A549 (cell line): ENCODE data around the gene ERGIC1. TPM values are rescaled to one million over a fixed set of nuclear protein-coding genes. Genes with fewer than 3 reads are reported as not detected.

ENCODE experiments used
- ATAC-seq, 2 experiments: fragments of 200-7000 bp in 1 of 2; fragments of >200 bp in 1 of 2; cut with Nextera tagmentation in 1 of 2; cut with Tn5 transposase in 1 of 2; 3 replicates each; pipeline versions ENCODE4 v1.8.0 to v1.9.1; 2018 to 2020; ENCODE audit warnings: mild to moderate bottlenecking in 1 of 2, moderate library complexity in 1 of 2
- CTCF ChIA-PET: fragments of 300-600 bp; sonication (Branson Sonifier 250); formaldehyde crosslinking; extraction: SDS; loops from one replicate; lab custom pipeline; 2021; ENCODE audit warnings: antibody characterized with exemption, inconsistent platforms; lab: Yijun Ruan, JAX
- POLR2A ChIA-PET: fragments of 350-600 bp; formaldehyde crosslinking; extraction: SDS; loops from one replicate; lab custom pipeline; 2021; ENCODE audit warnings: antibody characterized with exemption, inconsistent platforms; lab: Yijun Ruan, JAX
- DNase-seq, 2 experiments: peaks; one replicate each; pipeline versions ENCODE4 v3.0.0 to v3.0.0-alpha.2; 2011 to 2016; ENCODE audit warnings: low read depth in 1 of 2, low spot score in 1 of 2
- FAIRE-seq: peaks from 2 replicates; lab custom pipeline; 2011; peaks lifted over from hg19 to GRCh38; lab: Jason Lieb, UNC
- H3K27ac ChIP-seq, 2 experiments: fragments of >200 bp; sonication (Bioruptor Twin); formaldehyde crosslinking; 3 replicates each; pipeline ENCODE4 v1.5.1; 2016 to 2017
- H3K4me1 ChIP-seq: fragments of >200 bp; sonication (Bioruptor Twin); formaldehyde crosslinking; 3 replicates; pipeline ENCODE4 v1.6.1; 2016
- H3K4me2 ChIP-seq: fragments of >200 bp; sonication (Bioruptor Twin); formaldehyde crosslinking; 3 replicates; pipeline ENCODE4 v1.6.1; 2016
- H3K4me3 ChIP-seq: fragments of >200 bp; sonication (Bioruptor Twin); formaldehyde crosslinking; 3 replicates; pipeline ENCODE4 v1.5.1; 2016
- H3K9me3 ChIP-seq: fragments of >200 bp; sonication (Bioruptor Twin); formaldehyde crosslinking; 3 replicates; pipeline ENCODE4 v1.6.1; 2016
- BCL3 ChIP-seq: fragments of >200 bp; sonication (Bioruptor Twin); formaldehyde crosslinking; IDR thresholded peaks from 3 replicates; pipeline ENCODE4 v1.6.1; 2016
- BHLHE40 ChIP-seq: IDR thresholded peaks from 2 replicates; pipeline ENCODE4 v1.6.1; 2012; ENCODE audit warnings: low read depth, low read length, inconsistent platforms
- ESRRA ChIP-seq: fragments of 150-350 bp; IDR thresholded peaks from 2 replicates; pipeline ENCODE4 v1.6.1; 2014; ENCODE audit warnings: mild to moderate bottlenecking, low read length, borderline replicate concordance
- HDAC2 ChIP-seq: fragments of 200-600 bp; sonication (generic); IDR thresholded peaks from 2 replicates; pipeline ENCODE4 v1.6.1; 2016
- MAZ ChIP-seq: fragments of 150-350 bp; IDR thresholded peaks from 2 replicates; pipeline ENCODE4 v1.6.1; 2014; ENCODE audit warnings: antibody characterized with exemption, low read depth, low read length, borderline replicate concordance
- MYC ChIP-seq: IDR thresholded peaks from 2 replicates; pipeline ENCODE4 v1.6.1; 2012; ENCODE audit warnings: mild to moderate bottlenecking, inconsistent platforms, low read length, improper control_type of control experiment, borderline replicate concordance
- NPAS2 ChIP-seq: fragments of 250-450 bp; sonication (Bioruptor Pico); IDR thresholded peaks from 2 replicates; pipeline ENCODE4 v1.8.0; 2022; ENCODE audit warnings: mild to moderate bottlenecking, moderate library complexity, borderline replicate concordance
- NR3C1 ChIP-seq: fragments of >200 bp; sonication (Bioruptor Twin); formaldehyde crosslinking; IDR thresholded peaks from 3 replicates; pipeline ENCODE4 v1.6.1; 2017
- POLR2AphosphoS2 ChIP-seq: conservative IDR thresholded peaks from 2 replicates; pipeline ENCODE4 v1.6.1; 2012; ENCODE audit warnings: low read length, improper control_type of control experiment, inconsistent platforms
- RFX5 ChIP-seq: fragments of 450-650 bp; IDR thresholded peaks from 2 replicates; pipeline ENCODE4 v1.7.1; 2014; ENCODE audit warnings: antibody characterized with exemption, mild to moderate bottlenecking, moderate library complexity
- SREBF2 ChIP-seq: fragments of 450-650 bp; IDR thresholded peaks from 2 replicates; pipeline ENCODE4 v1.6.1; 2014; ENCODE audit warnings: mild to moderate bottlenecking, moderate library complexity
- TFCP2L1 ChIP-seq: fragments of 250-450 bp; sonication (Bioruptor Pico); IDR thresholded peaks from 2 replicates; pipeline ENCODE4 v1.5.0; 2021; ENCODE audit warnings: mild to moderate bottlenecking
- TP53 ChIP-seq: fragments of 250-450 bp; sonication (Bioruptor Pico); IDR thresholded peaks from 2 replicates; pipeline ENCODE4 v1.5.0; 2021; ENCODE audit warnings: mild to moderate bottlenecking, moderate library complexity
- ZC3H11A ChIP-seq: fragments of 450-650 bp; IDR thresholded peaks from 2 replicates; pipeline ENCODE4 v1.6.1; 2014; ENCODE audit warnings: antibody characterized with exemption, mild to moderate bottlenecking
- ZFP36 ChIP-seq: fragments of 450-650 bp; IDR thresholded peaks from 2 replicates; pipeline ENCODE4 v1.6.1; 2014; ENCODE audit warnings: borderline replicate concordance; ENCODE audit not compliant: partially characterized antibody
- ZNF302 ChIP-seq: fragments of 250-450 bp; sonication (Bioruptor Pico); IDR thresholded peaks from 2 replicates; pipeline ENCODE4 v1.9.0; 2021; ENCODE audit warnings: inconsistent platforms, mild to moderate bottlenecking, moderate library complexity
- WGBS: methylation state at CpG from one replicate; pipeline ENCODE4 v1.1.6; 2017; ENCODE audit errors: missing lambda C conversion rate; 5-methylcytosine and 5-hydroxymethylcytosine counted together
- polyA plus RNA-seq, 4 experiments: library from polyadenylated mRNA; depleted of rRNA in 3 of 4; stranded (reverse); fragments of >200 nt; fragmentation: RNase III in 1 of 4; extraction: RNeasy Plus Mini Kit Qiagen cat#74134 plus additional on column Dnase treatment in 1 of 4; gene quantifications; 2 replicates in 3 of 4; 3 replicates in 1 of 4; pipeline ENCODE4 v1.2.3, GENCODE V29; 2011 to 2017
- TF ChIP-seq, protein P1 (sequence below): fragments of 150-350 bp; IDR thresholded peaks from 2 replicates; pipeline ENCODE4 v1.6.1; 2014; ENCODE audit warnings: low read depth, mild to moderate bottlenecking, low read length

The ERGIC1 gene
- polyA plus RNA-seq, 2 of the 4 experiments (the other 2 are of a cell fraction): 176 to 304 TPM

DNA sequence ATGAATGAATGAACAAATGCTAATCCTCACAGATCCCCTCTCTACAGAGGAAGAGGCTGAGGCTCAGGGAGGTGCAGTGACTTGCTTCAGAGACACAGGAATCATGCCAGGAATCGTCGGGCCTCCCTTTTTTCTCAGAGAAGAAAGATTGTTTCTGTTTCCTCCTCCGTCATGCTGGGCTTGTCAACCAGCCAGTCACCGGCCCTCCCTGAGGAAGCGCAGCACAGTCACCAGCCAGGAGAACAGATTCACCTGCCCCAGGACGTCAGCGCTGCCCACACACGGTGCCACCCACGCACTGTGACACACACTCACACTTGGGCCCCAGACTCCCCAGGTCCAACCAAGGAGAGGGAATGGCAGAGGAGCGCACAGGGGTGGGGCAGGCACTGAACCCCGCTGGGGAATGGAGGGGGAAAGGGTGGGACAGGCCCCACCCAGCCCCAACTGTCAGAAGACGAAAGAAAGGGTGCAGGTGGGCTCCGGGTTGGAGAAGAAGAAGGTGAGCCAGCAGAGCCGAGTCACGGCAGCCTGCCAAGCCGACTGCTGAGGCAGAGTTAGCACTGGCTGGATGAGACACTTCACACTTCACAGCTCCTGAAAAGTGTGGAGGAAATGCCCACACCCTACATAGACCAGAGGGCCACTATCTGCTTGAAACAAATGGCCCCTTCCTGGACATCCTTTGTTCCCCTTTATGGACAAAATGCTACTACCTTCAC lies 13.8 kb upstream of the ERGIC1 start:
- no peak for ATAC-seq
- WGBS: 76% methylated on average over 16 of the region's 16 CpGs
- FAIRE-seq: no peak
- TF ChIP-seq NPAS2 (CRISPR knock-in tag) (no peak), RFX5 (no peak)
- peak overlapping the region in 1 of 2 experiments; percentile 56; a peak in 3 of 6 replicates for H3K27ac ChIP-seq
- no peak for DNase-seq
- H3K4me1 ChIP-seq: peaks cover 14% of the 10 kb centered on the region
- POLR2A ChIA-PET: no interaction called here
- CTCF ChIA-PET: interaction anchor here (1.5 kb wide), 1 partner anchor 11 kb away, joined by 3 read pairs; no protein-coding TSS in a partner anchor
- H3K4me3 ChIP-seq: no peak overlapping the region
- H3K4me2 ChIP-seq: no peak overlapping the region
- peaks cover 7% of the 10 kb centered on the region; the same call in 1 of the 3 replicates for H3K9me3 ChIP-seq

DNA sequence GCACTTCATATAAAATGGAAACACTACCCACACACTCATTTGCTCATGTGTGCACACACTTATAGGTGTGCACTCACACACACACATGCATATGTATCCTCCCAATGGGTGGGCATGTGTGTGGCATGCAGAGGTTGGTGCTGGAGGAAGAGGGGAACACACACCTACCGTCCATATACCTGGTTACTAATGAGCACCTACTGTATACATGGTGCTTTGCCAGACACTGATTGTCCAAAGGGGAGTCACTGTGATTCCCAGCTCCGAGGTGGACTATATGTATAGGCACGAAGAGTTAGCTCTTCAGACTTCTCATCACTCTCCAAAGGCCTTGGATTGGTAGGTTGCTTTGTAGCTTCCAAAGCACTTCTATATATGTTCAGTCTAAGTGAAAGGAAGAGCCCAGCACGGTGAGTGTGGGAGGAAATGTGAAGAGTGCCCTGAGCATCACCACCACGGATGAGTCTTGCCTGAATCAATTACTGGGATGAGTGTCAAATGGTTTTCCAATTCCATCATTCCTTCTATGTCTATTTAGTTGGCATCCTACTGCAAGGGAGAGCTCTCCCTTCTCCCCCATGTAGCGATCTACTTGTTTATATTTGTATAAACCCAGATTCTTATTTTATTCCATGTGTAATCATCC lies 12.6 kb upstream of the ERGIC1 start:
- FAIRE-seq (no peak), ATAC-seq (no peak), DNase-seq (no peak)
- Histone ChIP-seq H3K27ac (no peak overlapping the region), H3K4me1 (peaks cover 11% of the 10 kb centered on the region), H3K4me3 (no peak overlapping the region), H3K9me3 (peaks cover 17% of the 10 kb centered on the region), H3K4me2 (no peak overlapping the region)
- ChIA-PET POLR2A (no interaction called here), CTCF (interaction anchor here (1.2 kb wide), 1 partner anchor 61 kb away, joined by 3 read pairs; no protein-coding TSS in a partner anchor)
- WGBS: 54% methylated on average over 6 of the region's 6 CpGs
- no peak for TF ChIP-seq ZC3H11A
- no peak for TF ChIP-seq SREBF2
- no peak for TF ChIP-seq ZFP36
- TF ChIP-seq BCL3: no peak

GRCh38 chr5:172823840-172824362 lies 10.2 kb upstream of the ERGIC1 start:
- H3K9me3 ChIP-seq: peaks cover 23% of the 10 kb centered on the region
- H3K27ac ChIP-seq: peak overlapping the region in 1 of 2 experiments; percentile 38; a peak in 1 of 6 replicates
- POLR2A ChIA-PET: no interaction called here
- FAIRE-seq (no peak), DNase-seq (no peak)
- TF ChIP-seq SREBF2 (no peak), NR3C1 (no peak), TP53 (CRISPR knock-in tag) (no peak), ZNF302 (CRISPR knock-in tag) (no peak), ESRRA (no peak), HDAC2 (no peak), RFX5 (no peak), MAZ (no peak), MYC (no peak), POLR2AphosphoS2 (no peak), BHLHE40 (no peak), TFCP2L1 (CRISPR knock-in tag) (no peak)
- TF ChIP-seq, protein P1, sequence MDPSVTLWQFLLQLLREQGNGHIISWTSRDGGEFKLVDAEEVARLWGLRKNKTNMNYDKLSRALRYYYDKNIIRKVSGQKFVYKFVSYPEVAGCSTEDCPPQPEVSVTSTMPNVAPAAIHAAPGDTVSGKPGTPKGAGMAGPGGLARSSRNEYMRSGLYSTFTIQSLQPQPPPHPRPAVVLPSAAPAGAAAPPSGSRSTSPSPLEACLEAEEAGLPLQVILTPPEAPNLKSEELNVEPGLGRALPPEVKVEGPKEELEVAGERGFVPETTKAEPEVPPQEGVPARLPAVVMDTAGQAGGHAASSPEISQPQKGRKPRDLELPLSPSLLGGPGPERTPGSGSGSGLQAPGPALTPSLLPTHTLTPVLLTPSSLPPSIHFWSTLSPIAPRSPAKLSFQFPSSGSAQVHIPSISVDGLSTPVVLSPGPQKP: no peak
- TF ChIP-seq, all 56 proteins: peak for 0
- ATAC-seq: no peak
- Histone ChIP-seq H3K4me2 (no peak overlapping the region), H3K4me1 (peaks cover 6% of the 10 kb centered on the region; the same call in 1 of the 3 replicates), H3K4me3 (no peak overlapping the region)
- 76% methylated on average over 6 of the region's 6 CpGs for WGBS
- CTCF ChIA-PET: interaction anchor here (1.3 kb wide), 1 partner anchor 11 kb away, joined by 3 read pairs; no protein-coding TSS in a partner anchor
